Esophagus squamous epithelium (tissue), 5 donors: ENCODE measurements around the gene FAM169A. TPM values are rescaled to one million over a fixed set of nuclear protein-coding genes. Genes with fewer than 3 reads are reported as not detected.
A peak's percentile ranks its signal among the peaks of the same experiment; 100 is the strongest.

Experiments used
- DNase-seq: peaks from one replicate; lab custom pipeline; 2025; lab: John Stamatoyannopoulos, UW
- H3K27ac ChIP-seq, 4 donors: fragments of 200-600 bp; sonication (generic); one replicate each; pipeline ENCODE4 v1.5.1; 2016 to 2019; ENCODE audit warnings: mild to moderate bottlenecking in 1 of 4
- H3K27me3 ChIP-seq, 4 donors: fragments of 200-600 bp; sonication (generic); 1 replicate in 3 of 4; 2 replicates in 1 of 4; pipeline versions ENCODE4 v1.5.1 to v1.6.0; 2017 to 2021; ENCODE audit warnings: antibody characterized with exemption in 1 of 4
- H3K36me3 ChIP-seq, 3 donors: fragments of 200-600 bp; sonication (generic); one replicate each; pipeline ENCODE4 v1.5.1; 2016 to 2019
- H3K4me1 ChIP-seq, 3 donors: fragments of 200-600 bp; sonication (generic); one replicate each; pipeline ENCODE4 v1.5.1; 2017 to 2019
- H3K4me3 ChIP-seq, 4 donors: fragments of 200-600 bp; sonication (generic); 1 replicate in 3 of 4; 2 replicates in 1 of 4; pipeline ENCODE4 v1.5.1; 2016 to 2019; ENCODE audit warnings: mild to moderate bottlenecking in 2 of 4, moderate library complexity in 1 of 4
- H3K9me3 ChIP-seq, 3 donors: fragments of 200-600 bp; sonication (generic); one replicate each; pipeline ENCODE4 v1.5.1; 2016 to 2019
- CTCF ChIP-seq, 6 experiments: fragments of 450-650 bp in 4 of 6; fragments of 200-600 bp in 2 of 6; sonication (generic) in 2 of 6; IDR thresholded peaks; one replicate each; pipeline ENCODE4 v1.5.1; 2016 to 2019; ENCODE audit warnings: antibody characterized with exemption in 6 of 6, mild to moderate bottlenecking in 4 of 6, moderate library complexity in 4 of 6
- POLR2A ChIP-seq, 4 donors: fragments of 450-650 bp; IDR thresholded peaks; one replicate each; pipeline ENCODE4 v1.6.1; 2017; ENCODE audit warnings: antibody characterized with exemption in 4 of 4, mild to moderate bottlenecking in 4 of 4, moderate library complexity in 3 of 4
- WGBS, 2 donors: methylation state at CpG; one replicate each; pipeline ENCODE4 v1.1.5; 2018; 5-methylcytosine and 5-hydroxymethylcytosine counted together
- intact Hi-C: fragments of 100-400 bp; cut with DNase I; formaldehyde crosslinking; loops from one replicate; pipeline ENCODE4 v1.15.0; 2022
- total RNA-seq, 4 donors: library from RNA; depleted of rRNA; stranded (reverse); fragments of >200 nt; gene quantifications; one replicate each; pipeline ENCODE4 v1.1.0, GENCODE V29; 2016
- donor health status: DM: yes; HTN: yes; CAD: no.

The FAM169A gene
- total RNA-seq, 4 donors from 2014 or later: 0.30 to 5.8 (median 3.1) TPM

- 0 to 1% methylated on average over 15 to 26 of the region's 54 CpGs for WGBS, 2 donors
- DNase-seq: peak; percentile 69
- Histone ChIP-seq H3K4me1 (peaks cover 19 to 56% (median 23%) of the 10 kb centered on the region in 3 donors), H3K9me3 (no peaks in the 10 kb centered on the region), H3K36me3 (peaks cover 0 to 39% (median 8%) of the 10 kb centered on the region in 3 donors), H3K27ac (peak within 1 kb of the TSS; percentile 79 to 90 (median 84)), H3K27me3 (no peaks in the 10 kb centered on the region), H3K4me3 (peak within 1 kb of the TSS; percentile 80 to 93 (median 90))
- intact Hi-C loops: no loop called here
- TF ChIP-seq CTCF (IDR thresholded peaks at IDR 0.05) (peak in 2 of 6 experiments; percentile 11 to 36), POLR2A (IDR thresholded peaks at IDR 0.05) (peak in 1 of 4 donors; percentile 33)
Observed at GRCh38 chr5:74766849-74767578, 99.2 kb downstream of the FAM169A start, which contains the start of the genes GFM2 and NSA2. Gene GFM2, minus strand, starts transcription at chr5:74767117. Its CDS starts 3,375 bp downstream, at chr5:74763742. Gene NSA2, plus strand, starts transcription at chr5:74767249. Its CDS starts 112 bp downstream, at chr5:74767361.

GRCh38 chr5:74766418-74766848 lies 99.8 kb downstream of the FAM169A start:
- intact Hi-C loops: no loop called here
- H3K4me3 ChIP-seq: peak overlapping the region; percentile 80 to 93 (median 90)
- H3K9me3 ChIP-seq: no peaks in the 10 kb centered on the region
- no peaks in the 10 kb centered on the region for H3K27me3 ChIP-seq
- no peak for DNase-seq
- peak overlapping the region; percentile 79 to 90 (median 84) for H3K27ac ChIP-seq
- TF ChIP-seq POLR2A (IDR thresholded peaks at IDR 0.05): no peak
- TF ChIP-seq CTCF (IDR thresholded peaks at IDR 0.05): peak in 4 of 6 experiments; percentile 42 to 64 (median 49)
- WGBS, 2 donors: 0% methylated on average over 8 to 9 of the region's 10 CpGs
- H3K36me3 ChIP-seq: peaks cover 0 to 39% (median 4%) of the 10 kb centered on the region in 3 donors
- H3K4me1 ChIP-seq: peaks cover 19 to 62% (median 23%) of the 10 kb centered on the region in 3 donors

GRCh38 chr5:74765929-74766328 lies 100.3 kb downstream of the FAM169A start:
- H3K4me3 ChIP-seq: peak overlapping the region; percentile 80 to 93 (median 90)
- intact Hi-C loops: no loop called here
- H3K27ac ChIP-seq: peak overlapping the region in 2 of 4 donors; percentile 86 to 90
- peaks cover 0 to 39% (median 3%) of the 10 kb centered on the region in 3 donors for H3K36me3 ChIP-seq
- no peaks in the 10 kb centered on the region for H3K27me3 ChIP-seq
- WGBS, 2 donors: 61 to 71% methylated on average over 20 to 25 of the region's 27 CpGs
- TF ChIP-seq POLR2A (IDR thresholded peaks at IDR 0.05) (no peak), CTCF (IDR thresholded peaks at IDR 0.05) (no peak)
- peaks cover 19 to 67% (median 23%) of the 10 kb centered on the region in 3 donors for H3K4me1 ChIP-seq
- DNase-seq: no peak
- H3K9me3 ChIP-seq: no peaks in the 10 kb centered on the region

GRCh38 chr5:74765201-74765600 lies 101.0 kb downstream of the FAM169A start:
- TF ChIP-seq CTCF (IDR thresholded peaks at IDR 0.05) (no peak), POLR2A (IDR thresholded peaks at IDR 0.05) (no peak)
- Histone ChIP-seq H3K36me3 (peaks cover 0 to 39% (median 3%) of the 10 kb centered on the region in 3 donors), H3K4me3 (peak overlapping the region in 1 of 4 donors; percentile 89), H3K9me3 (no peaks in the 10 kb centered on the region), H3K27ac (no peak overlapping the region), H3K27me3 (no peaks in the 10 kb centered on the region), H3K4me1 (peaks cover 19 to 69% (median 23%) of the 10 kb centered on the region in 3 donors)
- no peak for DNase-seq
- 50 to 59% methylated on average over 9 of the region's 9 CpGs for WGBS, 2 donors
- intact Hi-C loops: no loop called here

GRCh38 chr5:74763504-74763903 lies 102.7 kb downstream of the FAM169A start:
- Histone ChIP-seq H3K27me3 (no peaks in the 10 kb centered on the region), H3K4me3 (no peak overlapping the region), H3K27ac (no peak overlapping the region), H3K9me3 (no peaks in the 10 kb centered on the region), H3K4me1 (peaks cover 19 to 66% (median 23%) of the 10 kb centered on the region in 3 donors), H3K36me3 (peaks cover 0 to 41% (median 2%) of the 10 kb centered on the region in 3 donors)
- TF ChIP-seq CTCF (IDR thresholded peaks at IDR 0.05) (no peak), POLR2A (IDR thresholded peaks at IDR 0.05) (no peak)
- intact Hi-C loops: no loop called here
- DNase-seq: no peak
